VCaP (cell line): ENCODE measurements around the gene DDIT3.

Experiments
- H3K27ac ChIP-seq: fragments of 450-650 bp; 2 replicates; pipeline ENCODE4 v1.5.1; 2017
- CTCF ChIP-seq: fragments of 450-650 bp; conservative IDR thresholded peaks from 2 replicates; pipeline ENCODE4 v1.5.1; 2017; ENCODE audit warnings: mild to moderate bottlenecking, moderate library complexity

Gene DDIT3

DNA sequence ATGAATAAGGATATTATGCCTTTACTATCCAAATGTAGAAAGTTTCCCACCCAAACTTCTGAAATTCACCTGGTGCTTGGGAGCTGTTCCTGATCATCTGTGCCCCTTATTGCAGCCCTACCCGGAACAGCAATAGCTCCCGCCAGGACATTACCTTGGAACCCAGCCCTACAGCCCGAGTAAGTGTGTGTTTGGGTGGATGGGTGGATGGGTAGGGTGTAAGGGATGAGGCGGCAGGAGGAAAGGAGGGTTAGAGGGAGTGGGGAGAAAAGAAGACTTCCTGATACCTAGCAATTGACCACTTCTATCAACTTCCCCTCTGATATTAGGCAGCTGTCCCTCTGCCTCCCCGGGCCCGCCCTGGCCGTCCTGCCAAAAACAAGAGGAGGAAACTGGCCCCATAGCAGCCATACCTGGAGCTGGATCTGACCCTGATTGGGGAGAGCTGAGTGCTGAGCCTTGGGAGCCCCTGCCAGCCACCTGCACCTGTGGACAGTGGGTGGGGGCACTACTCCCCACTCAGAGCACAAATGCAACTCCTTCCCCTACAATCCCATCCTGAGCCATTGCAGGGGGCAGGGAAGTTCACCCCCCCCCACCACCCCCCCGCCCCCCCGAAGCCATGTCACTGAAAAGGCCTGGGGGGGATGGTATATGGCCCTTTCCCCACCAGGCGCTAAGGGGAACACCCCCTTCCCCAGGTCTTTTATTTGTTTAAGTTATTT is 8.7 kb upstream of the DDIT3 start:
- no peak for TF ChIP-seq CTCF
- H3K27ac ChIP-seq: peak overlapping the region; percentile 9; the same call in 1 of the 2 replicates

GRCh38 chr12:57528176-57528575 is 7.9 kb upstream of the DDIT3 start:
- TF ChIP-seq CTCF: no peak
- H3K27ac ChIP-seq: peak overlapping the region; percentile 99; the same call in 1 of the 2 replicates

DNA sequence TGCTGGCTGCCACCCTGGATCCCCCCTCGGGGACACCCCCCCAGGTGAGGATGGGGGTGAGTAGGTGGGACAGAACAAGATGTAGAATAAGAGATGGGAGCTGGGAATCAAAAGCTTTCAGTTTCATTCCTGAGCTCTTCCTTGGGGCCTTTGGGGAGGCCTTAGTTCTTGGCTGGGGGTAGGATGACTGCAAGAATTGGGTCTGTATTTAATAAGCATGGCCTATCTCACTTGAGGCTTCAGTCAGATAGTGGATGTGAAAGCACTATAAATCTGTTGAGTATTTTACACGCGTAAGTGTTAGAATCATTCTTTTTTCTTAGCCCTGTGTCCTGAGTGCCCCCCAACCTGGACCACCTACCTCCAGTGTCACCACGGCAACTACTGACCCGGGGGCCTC is 6.9 kb upstream of the DDIT3 start:
- TF ChIP-seq CTCF: no peak
- peak overlapping the region; percentile 99 for H3K27ac ChIP-seq

GRCh38 chr12:57526477-57527126 is 6.3 kb upstream of the DDIT3 start:
- TF ChIP-seq CTCF: no peak

GRCh38 chr12:57525615-57526383 is 5.5 kb upstream of the DDIT3 start:
- TF ChIP-seq CTCF: no peak
- H3K27ac ChIP-seq: peak overlapping the region; percentile 99

More at GRCh38 chr12:57526477-57527126, 6.3 kb upstream of the DDIT3 start:
- peak overlapping the region; percentile 99 for H3K27ac ChIP-seq

GRCh38 chr12:57524814-57525614 is 4.7 kb upstream of the DDIT3 start:
- TF ChIP-seq CTCF: no peak
- H3K27ac ChIP-seq: peak overlapping the region; percentile 99
